Measurements from ENCODE around the gene CAMK1D. TPM values are rescaled to one million over a fixed set of nuclear protein-coding genes. Genes with fewer than 3 reads are reported as not detected.

Gene CAMK1D
- total and polyA plus RNA-seq, 2 donors (not counting 3 experiments of a cell fraction or from before 2014, with no cell fraction given), result 0.37 to 4.2 TPM

GRCh38 chr10:12868229-12868628 is 518.9 kb downstream of the CAMK1D start:
- Histone ChIP-seq H3K4me3 (replicated peaks in 1 of 3; ENCODE audit: insufficient read depth in 1 of 3, low read depth in 1 of 3, low read length in 3 of 3) (no peak overlapping the region), H3K4me1 (ENCODE audit: control insufficient read depth, extremely low read depth, insufficient read depth, low read length) (no peaks in the 10 kb centered on the region), H2AFZ (ENCODE audit: low read depth, low read length) (no peak overlapping the region), H3K9ac (replicated peaks; ENCODE audit: extremely low read depth, insufficient read depth, low read length) (no peak overlapping the region), H3K27me3 (ENCODE audit: control insufficient read depth in 2 of 2, insufficient read depth in 2 of 2, low read length in 2 of 2) (no peaks in the 10 kb centered on the region), H3K79me2 (ENCODE audit: control insufficient read depth, insufficient read depth, low read length) (no peaks in the 10 kb centered on the region), H3K36me3 (ENCODE audit: control insufficient read depth in 2 of 2, extremely low read depth in 1 of 2, insufficient read depth in 2 of 2, low read length in 2 of 2) (no peaks in the 10 kb centered on the region), H3K9me1 (replicated peaks; ENCODE audit: control insufficient read depth, extremely low read depth, insufficient read depth, low read length) (no peaks in the 10 kb centered on the region), H3K27ac (ENCODE audit: insufficient read depth, low read depth, low read length) (no peak overlapping the region), H4K20me1 (replicated peaks; ENCODE audit: control insufficient read depth, extremely low read depth, insufficient read depth, low read length) (no peaks in the 10 kb centered on the region), H3K9me3 (replicated peaks; ENCODE audit: control insufficient read depth, insufficient read depth, low read length) (no peaks in the 10 kb centered on the region), H3K4me2 (ENCODE audit: insufficient read depth, low read length) (no peak overlapping the region)
- ChIA-PET CTCF (interaction anchor here (1.0 to 1.5 kb wide), 3 partner anchors 13 to 86 kb away, joined by 3 to 4 read pairs (median 3); no protein-coding TSS in a partner anchor), POLR2A (interaction anchor here (0.6 kb wide), 1 partner anchor 161 kb away, joined by 3 read pairs; no protein-coding TSS in a partner anchor)
- DNase-seq (ENCODE audit: low read depth, low spot score) (no peak), FAIRE-seq (no peak)
- dilution Hi-C loops (cut with MboI; ENCODE audit: extremely low pct_ligation_motif_present, low sequenced_read_pairs), result no loop called here
- TF ChIP-seq MYC (IDR thresholded peaks at IDR 0.05; ENCODE audit: low read depth, low read length) (no peak), CTCF (IDR thresholded peaks at IDR 0.05; ENCODE audit: extremely low read depth in 1 of 2, insufficient read depth in 1 of 2, low read depth in 1 of 2, low read length in 2 of 2) (no peak), EZH2 (IDR thresholded peaks at IDR 0.05; ENCODE audit: borderline replicate concordance, low read depth, low read length, severe bottlenecking) (no peak), MAX (IDR thresholded peaks at IDR 0.05; ENCODE audit: insufficient read depth, insufficient read length) (no peak), POLR2AphosphoS5 (IDR thresholded peaks at IDR 0.05; ENCODE audit: insufficient read depth, low read depth, low read length) (no peak), POLR2A (IDR thresholded peaks at IDR 0.05; ENCODE audit: low read depth, low read length) (no peak), JUN (IDR thresholded peaks at IDR 0.05; ENCODE audit: borderline replicate concordance, insufficient read depth, insufficient read length, low read depth) (no peak), FOS (IDR thresholded peaks at IDR 0.05; ENCODE audit: borderline replicate concordance, insufficient read depth, low read length) (no peak), GATA2 (IDR thresholded peaks at IDR 0.05; ENCODE audit: insufficient read depth, insufficient read length, low read depth, low read length) (no peak)
- intact Hi-C loops (cut with micrococcal nuclease), result no loop called here
- no TSS peak for BruUV-seq (replicated peaks)

Measured in endothelial cell of umbilical vein (primary cell).